Ovary (tissue), 9 donors: Measurements from ENCODE around the gene C3orf20. TPM values are rescaled to one million over a fixed set of nuclear protein-coding genes. Genes with fewer than 3 reads are reported as not detected.

Experiments
- DNase-seq, 5 donors: peaks; one replicate each; pipeline ENCODE4 v3.0.0-alpha.2; 2019 to 2020
- H3K27ac ChIP-seq, 2 donors: fragments of 200-600 bp; one replicate each; pipeline versions ENCODE4 v1.5.1 to v1.8.0; 2019 to 2022
- H3K27me3 ChIP-seq: fragments of 200-600 bp; one replicate; pipeline ENCODE4 v1.8.0; 2022
- H3K36me3 ChIP-seq: fragments of 200-600 bp; sonication (generic); one replicate; pipeline ENCODE4 v1.5.1; 2019
- H3K4me1 ChIP-seq: one replicate; pipeline ENCODE4 v1.8.1; 2013; ENCODE audit warnings: mild to moderate bottlenecking, moderate library complexity; ENCODE audit not compliant: insufficient read depth
- H3K4me3 ChIP-seq: fragments of 200-600 bp; sonication (generic); one replicate; pipeline ENCODE4 v1.5.1; 2017
- H3K9me3 ChIP-seq, 2 donors: fragments of 200-600 bp in 1 of 2; sonication (generic) in 1 of 2; one replicate each; pipeline versions ENCODE4 v1.5.1 to v1.8.1; 2013 to 2019; ENCODE audit warnings: mild to moderate bottlenecking in 1 of 2, moderate library complexity in 1 of 2
- EP300 ChIP-seq: sonication (generic); formaldehyde crosslinking; IDR thresholded peaks from one replicate; pipeline ENCODE4 v1.6.1; 2017; ENCODE audit warnings: antibody characterized with exemption
- POLR2A ChIP-seq: fragments of 450-650 bp; IDR thresholded peaks from one replicate; pipeline ENCODE4 v1.6.1; 2017; ENCODE audit warnings: antibody characterized with exemption, mild to moderate bottlenecking, moderate library complexity
- WGBS, 3 donors: extraction: QIAGEN DNeasy Blood & Tissue Kit in 1 of 3; methylation state at CpG; one replicate each; pipeline versions ENCODE4 v1.1.5 to v1.1.7; 2013 to 2017; 5-methylcytosine and 5-hydroxymethylcytosine counted together
- intact Hi-C, 4 donors: fragments of 100-400 bp; cut with DNase I; formaldehyde crosslinking; loops; one replicate each; pipeline versions ENCODE4 v1.11.0 to v1.15.1; 2022 to 2023
- polyA plus RNA-seq, 2 donors: library from polyadenylated mRNA; stranded (reverse); fragments of 200-250 nt in 1 of 2; fragments of 350-450 nt in 1 of 2; fragmentation: Illumina TruSeq in 1 of 2; extraction: RNeasy Lipid Tissue Mini Kit (QIAGEN cat#74804) in 1 of 2; gene quantifications; one replicate each; pipeline ENCODE4 v1.2.3, GENCODE V29; 2013 to 2014
- total RNA-seq, 7 donors: library from RNA; depleted of rRNA in 2 of 7; stranded (reverse); fragments of >200 nt in 2 of 7; fragmentation: NEBNext Ultra II Directional in 3 of 7; extraction: Animal tissue kit (Norgen Biotek cat#: 25700) in 3 of 7; gene quantifications; one replicate each; pipeline versions ENCODE4 v1.1.0 to v1.2.4, GENCODE V29; 2016 to 2023
- TF ChIP-seq, protein P1 (sequence below), 3 donors: fragments of 450-650 bp in 2 of 3; fragments of 200-600 bp in 1 of 3; IDR thresholded peaks; one replicate each; pipeline versions ENCODE4 v1.5.1 to v1.8.0; 2016 to 2022; ENCODE audit warnings: antibody characterized with exemption in 3 of 3, mild to moderate bottlenecking in 1 of 3
- donor health status: DM: no; HTN: no; CAD: no; lungs with moderate emphysema.
- donor health status: DM: no; HTN: no; CAD: no.
- donor health status: Bipolar disorder and iron deficiency.
- donor health status: DM: yes; HTN: yes; CAD: no.
- donor health status: DM: no; HTN: no; CAD: no.
- donor health status: DM: yes; HTN: yes; CAD: no.

C3orf20 gene
- total and polyA plus RNA-seq, 9 donors: 0.08 to 0.17 (median 0.11) TPM; not detected in 3

DNA sequence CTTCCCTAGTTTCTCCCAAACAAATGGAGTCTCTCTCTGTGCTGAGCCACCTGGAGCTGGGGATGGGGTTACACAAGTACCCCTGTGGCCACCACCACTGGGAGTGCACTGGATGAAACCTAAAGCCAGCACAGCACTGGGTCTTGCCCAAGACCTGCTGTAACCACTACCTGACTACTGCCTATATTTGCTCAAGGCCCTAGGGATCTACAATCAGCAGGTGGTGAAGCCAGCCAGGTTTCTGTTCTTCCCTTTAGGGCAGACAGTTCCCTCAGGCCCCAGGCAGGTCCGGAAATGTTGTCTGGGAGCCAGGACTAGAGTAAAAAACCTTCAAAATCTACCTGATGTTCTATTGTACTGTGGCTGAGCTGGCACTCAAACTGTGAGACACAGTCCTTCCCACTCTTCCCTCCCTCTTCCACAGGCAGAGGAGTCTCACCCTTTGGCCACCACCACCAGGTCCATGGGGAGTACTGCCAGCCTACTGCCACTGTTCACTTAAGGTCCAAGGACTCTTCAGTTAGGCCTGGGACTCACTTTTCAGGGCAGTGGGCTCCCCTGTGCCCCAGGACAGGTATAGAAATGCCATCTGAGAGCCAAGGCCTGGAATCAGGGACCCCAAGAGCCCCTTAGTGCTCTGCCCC, 23.8 kb downstream of the C3orf20 start:
- Histone ChIP-seq H3K36me3 (no peaks in the 10 kb centered on the region), H3K27me3 (no peaks in the 10 kb centered on the region), H3K4me1 (no peaks in the 10 kb centered on the region), H3K4me3 (no peak overlapping the region), H3K9me3 (no peaks in the 10 kb centered on the region), H3K27ac (no peak overlapping the region)
- DNase-seq: no peak
- intact Hi-C loops: no loop called here
- WGBS, 3 donors: 98 to 100% (median 100%) methylated on average over 1 of the region's 1 CpG
- TF ChIP-seq POLR2A (no peak), EP300 (no peak)
- TF ChIP-seq, protein P1, sequence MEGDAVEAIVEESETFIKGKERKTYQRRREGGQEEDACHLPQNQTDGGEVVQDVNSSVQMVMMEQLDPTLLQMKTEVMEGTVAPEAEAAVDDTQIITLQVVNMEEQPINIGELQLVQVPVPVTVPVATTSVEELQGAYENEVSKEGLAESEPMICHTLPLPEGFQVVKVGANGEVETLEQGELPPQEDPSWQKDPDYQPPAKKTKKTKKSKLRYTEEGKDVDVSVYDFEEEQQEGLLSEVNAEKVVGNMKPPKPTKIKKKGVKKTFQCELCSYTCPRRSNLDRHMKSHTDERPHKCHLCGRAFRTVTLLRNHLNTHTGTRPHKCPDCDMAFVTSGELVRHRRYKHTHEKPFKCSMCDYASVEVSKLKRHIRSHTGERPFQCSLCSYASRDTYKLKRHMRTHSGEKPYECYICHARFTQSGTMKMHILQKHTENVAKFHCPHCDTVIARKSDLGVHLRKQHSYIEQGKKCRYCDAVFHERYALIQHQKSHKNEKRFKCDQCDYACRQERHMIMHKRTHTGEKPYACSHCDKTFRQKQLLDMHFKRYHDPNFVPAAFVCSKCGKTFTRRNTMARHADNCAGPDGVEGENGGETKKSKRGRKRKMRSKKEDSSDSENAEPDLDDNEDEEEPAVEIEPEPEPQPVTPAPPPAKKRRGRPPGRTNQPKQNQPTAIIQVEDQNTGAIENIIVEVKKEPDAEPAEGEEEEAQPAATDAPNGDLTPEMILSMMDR (IDR thresholded peaks at IDR 0.05): no peak

DNA sequence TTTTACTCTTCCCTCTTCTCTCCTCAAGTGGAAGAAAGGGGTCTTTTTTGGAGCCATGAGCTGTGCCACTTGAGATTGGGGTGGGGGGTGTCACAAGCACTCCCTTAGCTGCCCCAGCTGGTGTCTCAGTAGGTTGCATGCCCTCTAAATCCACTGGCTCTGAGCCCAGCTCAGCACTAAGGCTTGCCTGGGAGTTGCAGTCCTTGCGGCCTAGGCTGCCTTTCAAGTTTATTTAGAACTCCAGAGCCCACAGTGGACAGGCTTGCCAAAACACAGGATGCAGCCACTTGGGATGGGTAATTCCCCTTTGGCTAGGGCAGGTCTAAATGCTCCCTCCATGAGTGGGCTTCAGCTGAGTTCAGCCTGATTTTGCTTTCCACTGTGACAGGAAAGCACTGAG, 24.7 kb downstream of the C3orf20 start:
- 46 to 93% (median 73%) methylated on average over 1 of the region's 1 CpG for WGBS, 3 donors
- no peak overlapping the region for H3K27ac ChIP-seq
- no peaks in the 10 kb centered on the region for H3K4me1 ChIP-seq
- no peaks in the 10 kb centered on the region for H3K9me3 ChIP-seq
- no peak overlapping the region for H3K4me3 ChIP-seq
- no peaks in the 10 kb centered on the region for H3K27me3 ChIP-seq
- intact Hi-C loops: no loop called here
- no peaks in the 10 kb centered on the region for H3K36me3 ChIP-seq
- TF ChIP-seq EP300 (no peak), POLR2A (no peak)
- TF ChIP-seq, protein P1 (IDR thresholded peaks at IDR 0.05): no peak
- DNase-seq: no peak

DNA sequence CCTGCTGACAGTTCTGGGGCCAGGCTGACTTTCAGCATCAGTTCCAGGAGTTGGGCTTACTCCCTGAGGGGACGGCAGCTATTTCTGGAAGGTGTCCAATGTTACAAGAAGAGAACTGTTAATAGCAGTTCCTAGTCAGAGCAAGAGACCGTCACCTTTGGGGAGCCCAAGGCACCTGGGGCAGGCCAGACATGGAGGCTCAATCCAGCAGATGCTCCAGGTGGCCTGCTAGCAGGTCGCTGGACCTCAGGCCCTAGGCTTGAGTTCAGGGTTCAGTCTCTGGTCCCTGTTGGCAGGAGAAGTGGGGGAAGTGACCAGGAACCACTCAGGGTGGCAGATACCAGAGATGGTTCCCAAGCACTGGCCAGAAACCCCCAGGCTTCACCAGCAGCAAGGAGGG, 25.9 kb downstream of the C3orf20 start:
- WGBS, 3 donors: 71 to 93% (median 78%) methylated on average over 3 of the region's 3 CpGs
- TF ChIP-seq EP300 (no peak), POLR2A (no peak)
- TF ChIP-seq, protein P1 (IDR thresholded peaks at IDR 0.05): no peak
- H3K4me3 ChIP-seq: no peak overlapping the region
- no peak overlapping the region for H3K27ac ChIP-seq
- no peaks in the 10 kb centered on the region for H3K4me1 ChIP-seq
- no peaks in the 10 kb centered on the region for H3K36me3 ChIP-seq
- H3K9me3 ChIP-seq: no peaks in the 10 kb centered on the region
- DNase-seq: no peak
- intact Hi-C loops: no loop called here
- no peaks in the 10 kb centered on the region for H3K27me3 ChIP-seq

DNA sequence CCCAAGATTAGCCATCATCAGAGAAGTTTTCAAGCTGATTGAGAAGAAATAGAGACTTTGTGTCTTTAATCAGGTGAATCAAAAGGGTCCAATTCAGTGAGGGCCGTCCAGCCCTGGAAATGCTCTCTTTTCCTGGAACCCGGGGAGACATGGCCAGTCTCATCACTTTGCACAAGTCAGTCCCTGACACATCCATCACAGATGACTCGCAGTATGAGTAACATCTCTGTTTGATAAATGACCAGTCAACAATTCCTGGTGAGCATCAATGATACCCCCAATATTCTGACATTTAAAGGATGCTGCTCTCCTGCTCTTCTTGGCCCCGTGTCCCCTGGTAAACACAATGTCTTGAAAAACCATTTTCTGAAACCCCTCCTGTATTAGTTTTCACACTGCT, 26.7 kb downstream of the C3orf20 start:
- H3K9me3 ChIP-seq: no peaks in the 10 kb centered on the region
- H3K27me3 ChIP-seq: no peaks in the 10 kb centered on the region
- WGBS, 3 donors: 91 to 95% (median 92%) methylated on average over 4 of the region's 4 CpGs
- intact Hi-C loops: no loop called here
- no peaks in the 10 kb centered on the region for H3K4me1 ChIP-seq
- no peak overlapping the region for H3K4me3 ChIP-seq
- TF ChIP-seq, protein P1 (IDR thresholded peaks at IDR 0.05): no peak
- TF ChIP-seq EP300 (no peak), POLR2A (no peak)
- DNase-seq: no peak
- no peaks in the 10 kb centered on the region for H3K36me3 ChIP-seq
- no peak overlapping the region for H3K27ac ChIP-seq
